ENCODE data around the gene IL21R.

IL21R gene

DNA sequence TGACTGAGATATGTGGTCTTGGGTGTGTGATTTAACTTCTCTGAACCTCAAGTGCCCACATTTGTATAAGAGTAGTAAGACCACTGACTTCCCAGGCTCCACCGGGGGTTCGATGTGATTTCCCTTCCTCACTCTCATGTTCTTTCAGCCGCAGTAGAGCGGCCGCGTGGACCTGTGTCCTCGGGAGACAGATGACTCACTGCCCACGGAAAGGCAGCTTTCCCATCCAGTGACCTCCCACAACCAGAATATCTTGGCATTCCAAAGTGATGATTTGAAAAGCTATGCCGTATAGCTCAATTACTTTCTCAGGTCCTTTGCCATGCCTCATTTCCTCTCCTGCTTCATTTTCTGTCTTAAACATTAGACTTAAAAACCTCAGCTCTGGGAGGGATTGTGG lies 73.6 kb downstream of the IL21R start:
- peak; percentile 86 for ATAC-seq

DNA sequence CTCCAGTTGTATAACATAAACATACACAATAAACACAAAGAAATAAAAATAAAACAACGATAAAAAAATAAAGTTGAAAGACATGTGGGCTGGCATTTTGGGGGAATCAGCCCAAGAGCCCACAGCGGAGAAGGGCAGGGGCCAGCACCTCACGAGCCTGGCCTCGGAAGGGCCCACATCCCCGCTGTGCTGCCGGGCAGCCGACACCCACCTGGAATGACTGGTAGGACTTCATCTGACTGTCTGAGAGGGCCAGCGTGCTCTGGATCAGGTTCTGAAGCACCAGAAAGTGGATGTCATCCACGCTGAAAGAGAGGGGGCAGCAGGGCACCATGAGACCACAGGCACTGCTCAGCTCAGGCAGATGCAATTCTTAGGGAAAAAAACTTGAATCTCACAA lies 74.3 kb downstream of the IL21R start:
- ATAC-seq, result peak; percentile 10; the same call in 2 of the 3 replicates
- TF ChIP-seq PATZ1 (CRISPR knock-in tag; IDR thresholded peaks at IDR 0.05; ENCODE audit: borderline replicate concordance), result no peak
- TF ChIP-seq OSR1 (CRISPR knock-in tag; IDR thresholded peaks at IDR 0.05), result no peak
- TF ChIP-seq ZNF8 (CRISPR knock-in tag; IDR thresholded peaks at IDR 0.05), result no peak
- TF ChIP-seq ISL1 (CRISPR knock-in tag; IDR thresholded peaks at IDR 0.05), result no peak
- TF ChIP-seq CSRNP3 (CRISPR knock-in tag; IDR thresholded peaks at IDR 0.05), result no peak
- no peak for TF ChIP-seq ZC3H10 (CRISPR knock-in tag; IDR thresholded peaks at IDR 0.05)
- TF ChIP-seq ZNF70 (CRISPR knock-in tag; IDR thresholded peaks at IDR 0.05), result no peak
- no peak for TF ChIP-seq RARB (CRISPR knock-in tag; IDR thresholded peaks at IDR 0.05)

More for the DNA sequence above, 73.6 kb downstream of the IL21R start:
- TF ChIP-seq PPARA (CRISPR knock-in tag; IDR thresholded peaks at IDR 0.05; ENCODE audit: borderline replicate concordance) (no peak), ZC3H10 (CRISPR knock-in tag; IDR thresholded peaks at IDR 0.05) (no peak), BACH2 (CRISPR knock-in tag; IDR thresholded peaks at IDR 0.05; ENCODE audit: borderline replicate concordance) (no peak), PATZ1 (CRISPR knock-in tag; IDR thresholded peaks at IDR 0.05; ENCODE audit: borderline replicate concordance) (no peak), TSHZ2 (CRISPR knock-in tag; IDR thresholded peaks at IDR 0.05) (no peak), CREB5 (CRISPR knock-in tag; IDR thresholded peaks at IDR 0.05; ENCODE audit: low read depth) (no peak), CSRNP3 (CRISPR knock-in tag; IDR thresholded peaks at IDR 0.05) (no peak), ZFP3 (CRISPR knock-in tag; IDR thresholded peaks at IDR 0.05) (no peak), ARNTL (CRISPR knock-in tag; IDR thresholded peaks at IDR 0.05; ENCODE audit: borderline replicate concordance, low read depth) (no peak), CSDC2 (CRISPR knock-in tag; IDR thresholded peaks at IDR 0.05) (no peak), RARB (CRISPR knock-in tag; IDR thresholded peaks at IDR 0.05) (no peak), TCF4 (CRISPR knock-in tag; IDR thresholded peaks at IDR 0.05; ENCODE audit: borderline replicate concordance) (no peak), GLIS3 (CRISPR knock-in tag; IDR thresholded peaks at IDR 0.05) (no peak), SNAI2 (CRISPR knock-in tag; IDR thresholded peaks at IDR 0.05) (no peak), OSR1 (CRISPR knock-in tag; IDR thresholded peaks at IDR 0.05) (no peak), POU6F1 (CRISPR knock-in tag; IDR thresholded peaks at IDR 0.05; ENCODE audit: borderline replicate concordance, low read depth) (no peak), ISL1 (CRISPR knock-in tag; IDR thresholded peaks at IDR 0.05) (no peak), TOX (CRISPR knock-in tag; IDR thresholded peaks at IDR 0.05; ENCODE audit: borderline replicate concordance) (no peak), ZNF8 (CRISPR knock-in tag; IDR thresholded peaks at IDR 0.05) (no peak), ZFP30 (CRISPR knock-in tag; IDR thresholded peaks at IDR 0.05) (no peak)
